Measurements from ENCODE around the gene RFX8. TPM values are rescaled to one million over a fixed set of nuclear protein-coding genes. Genes with fewer than 3 reads are reported as not detected.

RFX8 gene
- total RNA-seq, 1 donor from 2014 or later: 0.65 TPM

DNA sequence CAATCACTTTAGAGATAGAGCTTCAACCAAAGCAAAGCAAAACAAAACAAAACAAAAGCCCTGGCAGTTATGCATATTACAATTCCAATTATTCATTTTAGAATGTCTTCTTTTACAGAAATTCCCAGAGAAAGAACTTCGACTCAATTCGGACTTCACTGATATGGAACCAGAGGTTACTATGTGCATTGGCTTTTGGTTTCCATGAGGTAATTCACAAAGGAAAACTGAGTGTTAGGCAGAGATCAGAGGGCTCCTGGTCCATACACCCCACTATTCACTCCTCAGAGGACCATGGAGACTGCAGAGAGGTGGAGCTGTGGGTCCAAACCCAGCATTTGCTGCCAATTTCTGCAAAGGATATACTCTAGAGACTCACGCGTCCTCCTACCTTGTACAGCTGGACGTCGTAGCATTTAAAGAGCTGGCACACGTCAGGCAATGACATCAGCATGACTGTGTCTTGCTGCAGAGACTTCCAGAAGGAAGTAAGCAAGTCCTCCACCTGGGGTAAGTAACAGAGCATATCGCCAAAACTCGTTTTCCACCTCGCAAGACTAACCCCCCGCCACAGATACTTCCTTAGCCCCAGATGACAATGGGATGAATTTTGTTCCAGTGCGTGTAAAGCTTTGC lies 56.3 kb downstream of the RFX8 start:
- no peak overlapping the region for H3K4me3 Mint-ChIP-seq
- H3K9me3 Mint-ChIP-seq: no peaks in the 10 kb centered on the region
- DNase-seq (ENCODE audit: low spot score in 2 of 2, unreplicated experiment in 2 of 2): no peak
- H3K27ac Mint-ChIP-seq: no peak overlapping the region
- H3K4me1 Mint-ChIP-seq: no peaks in the 10 kb centered on the region
- H3K27me3 Mint-ChIP-seq (ENCODE audit: low read depth): peaks cover 7% of the 10 kb centered on the region
- no peaks in the 10 kb centered on the region for H3K36me3 Mint-ChIP-seq
- TF ChIP-seq, protein P1, sequence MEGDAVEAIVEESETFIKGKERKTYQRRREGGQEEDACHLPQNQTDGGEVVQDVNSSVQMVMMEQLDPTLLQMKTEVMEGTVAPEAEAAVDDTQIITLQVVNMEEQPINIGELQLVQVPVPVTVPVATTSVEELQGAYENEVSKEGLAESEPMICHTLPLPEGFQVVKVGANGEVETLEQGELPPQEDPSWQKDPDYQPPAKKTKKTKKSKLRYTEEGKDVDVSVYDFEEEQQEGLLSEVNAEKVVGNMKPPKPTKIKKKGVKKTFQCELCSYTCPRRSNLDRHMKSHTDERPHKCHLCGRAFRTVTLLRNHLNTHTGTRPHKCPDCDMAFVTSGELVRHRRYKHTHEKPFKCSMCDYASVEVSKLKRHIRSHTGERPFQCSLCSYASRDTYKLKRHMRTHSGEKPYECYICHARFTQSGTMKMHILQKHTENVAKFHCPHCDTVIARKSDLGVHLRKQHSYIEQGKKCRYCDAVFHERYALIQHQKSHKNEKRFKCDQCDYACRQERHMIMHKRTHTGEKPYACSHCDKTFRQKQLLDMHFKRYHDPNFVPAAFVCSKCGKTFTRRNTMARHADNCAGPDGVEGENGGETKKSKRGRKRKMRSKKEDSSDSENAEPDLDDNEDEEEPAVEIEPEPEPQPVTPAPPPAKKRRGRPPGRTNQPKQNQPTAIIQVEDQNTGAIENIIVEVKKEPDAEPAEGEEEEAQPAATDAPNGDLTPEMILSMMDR (IDR thresholded peaks at IDR 0.05; ENCODE audit: unreplicated experiment): no peak

- peaks cover 10% of the 10 kb centered on the region for H3K4me1 Mint-ChIP-seq
- no peak overlapping the region for H3K4me3 Mint-ChIP-seq
- TF ChIP-seq, protein P1 (IDR thresholded peaks at IDR 0.05; ENCODE audit: unreplicated experiment): no peak
- no peak overlapping the region for H3K27ac Mint-ChIP-seq
- no peaks in the 10 kb centered on the region for H3K36me3 Mint-ChIP-seq
- no peak for DNase-seq (ENCODE audit: low spot score in 2 of 2, unreplicated experiment in 2 of 2)
- H3K27me3 Mint-ChIP-seq (ENCODE audit: low read depth): peaks cover 17% of the 10 kb centered on the region
- no peaks in the 10 kb centered on the region for H3K9me3 Mint-ChIP-seq
These were observed 58.3 kb downstream of the RFX8 start for GRCh38 chr2:101416609-101417008.

GRCh38 chr2:101415884-101416283 lies 59.0 kb downstream of the RFX8 start:
- H3K4me1 Mint-ChIP-seq: peaks cover 16% of the 10 kb centered on the region
- no peaks in the 10 kb centered on the region for H3K36me3 Mint-ChIP-seq
- no peak overlapping the region for H3K27ac Mint-ChIP-seq
- TF ChIP-seq, protein P1 (IDR thresholded peaks at IDR 0.05; ENCODE audit: unreplicated experiment): no peak
- H3K9me3 Mint-ChIP-seq: no peaks in the 10 kb centered on the region
- DNase-seq (ENCODE audit: low spot score in 2 of 2, unreplicated experiment in 2 of 2): no peak
- no peak overlapping the region for H3K4me3 Mint-ChIP-seq
- H3K27me3 Mint-ChIP-seq (ENCODE audit: low read depth): peaks cover 17% of the 10 kb centered on the region

DNA sequence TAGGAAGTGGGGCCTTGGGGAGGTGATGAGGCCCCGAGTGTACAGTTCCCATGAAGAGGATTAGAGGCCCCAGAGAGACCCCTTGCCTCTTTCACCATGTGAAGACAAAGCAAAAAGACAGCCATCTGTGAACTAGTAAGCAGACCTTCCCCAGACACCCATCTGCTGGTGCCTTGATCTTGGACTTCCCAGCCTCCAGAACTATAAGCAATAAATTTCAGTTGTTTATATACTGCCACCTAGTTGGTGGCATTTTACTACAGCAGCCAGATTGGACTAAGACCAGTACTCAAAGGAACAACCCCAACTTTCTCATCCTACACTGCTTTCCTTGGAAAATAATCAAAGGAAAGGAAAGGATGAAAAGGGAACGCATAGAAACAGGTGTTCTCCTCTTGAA lies 59.7 kb downstream of the RFX8 start:
- Mint-ChIP-seq H3K36me3 (no peaks in the 10 kb centered on the region), H3K27ac (no peak overlapping the region), H3K4me1 (peaks cover 18% of the 10 kb centered on the region), H3K4me3 (no peak overlapping the region), H3K27me3 (ENCODE audit: low read depth) (peaks cover 19% of the 10 kb centered on the region), H3K9me3 (no peaks in the 10 kb centered on the region)
- no peak for DNase-seq (ENCODE audit: low spot score in 2 of 2, unreplicated experiment in 2 of 2)
- TF ChIP-seq, protein P1 (IDR thresholded peaks at IDR 0.05; ENCODE audit: unreplicated experiment): no peak

- no peaks in the 10 kb centered on the region for H3K9me3 Mint-ChIP-seq
- TF ChIP-seq, protein P1 (IDR thresholded peaks at IDR 0.05; ENCODE audit: unreplicated experiment): no peak
- H3K27me3 Mint-ChIP-seq (ENCODE audit: low read depth): peaks cover 27% of the 10 kb centered on the region
- no peak overlapping the region for H3K27ac Mint-ChIP-seq
- H3K36me3 Mint-ChIP-seq: no peaks in the 10 kb centered on the region
- no peak for DNase-seq (ENCODE audit: low spot score in 2 of 2, unreplicated experiment in 2 of 2)
- peaks cover 18% of the 10 kb centered on the region for H3K4me1 Mint-ChIP-seq
- no peak overlapping the region for H3K4me3 Mint-ChIP-seq
These were observed 62.7 kb downstream of the RFX8 start for GRCh38 chr2:101412092-101412694.

Data from mesothelial cell of epicardium (in vitro differentiated cells).